Measurements from ENCODE around the gene GMIP. TPM values are rescaled to one million over a fixed set of nuclear protein-coding genes. Genes with fewer than 3 reads are reported as not detected.
A peak's percentile ranks its signal among the peaks of the same experiment; 100 is the strongest.

GMIP gene
- total RNA-seq, 1 donor from 2014 or later, result 32.4 TPM

DNA sequence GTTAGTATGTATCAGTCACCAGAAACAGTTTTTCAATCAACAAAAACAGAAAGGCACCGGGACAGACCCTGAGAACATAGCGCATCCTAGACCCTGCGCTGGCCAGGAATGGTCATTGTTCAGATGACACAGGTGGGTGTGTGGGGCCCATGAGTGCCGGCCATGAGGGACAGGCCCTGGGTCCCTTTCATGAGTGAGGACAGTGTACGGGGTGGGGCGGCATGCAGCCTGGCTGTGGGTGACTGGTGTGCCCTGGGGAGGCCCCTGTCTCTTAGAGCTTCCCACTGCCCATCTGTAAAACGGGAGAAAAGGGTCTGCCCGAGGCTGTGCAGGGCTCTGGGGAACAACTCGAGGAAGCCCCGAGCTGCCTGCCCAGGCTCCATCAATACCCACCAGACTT, 50.8 kb downstream of the GMIP start:
- no peak for TF ChIP-seq EZH2 (IDR thresholded peaks at IDR 0.05; ENCODE audit: insufficient read depth, low read length)
- TF ChIP-seq, protein P1, sequence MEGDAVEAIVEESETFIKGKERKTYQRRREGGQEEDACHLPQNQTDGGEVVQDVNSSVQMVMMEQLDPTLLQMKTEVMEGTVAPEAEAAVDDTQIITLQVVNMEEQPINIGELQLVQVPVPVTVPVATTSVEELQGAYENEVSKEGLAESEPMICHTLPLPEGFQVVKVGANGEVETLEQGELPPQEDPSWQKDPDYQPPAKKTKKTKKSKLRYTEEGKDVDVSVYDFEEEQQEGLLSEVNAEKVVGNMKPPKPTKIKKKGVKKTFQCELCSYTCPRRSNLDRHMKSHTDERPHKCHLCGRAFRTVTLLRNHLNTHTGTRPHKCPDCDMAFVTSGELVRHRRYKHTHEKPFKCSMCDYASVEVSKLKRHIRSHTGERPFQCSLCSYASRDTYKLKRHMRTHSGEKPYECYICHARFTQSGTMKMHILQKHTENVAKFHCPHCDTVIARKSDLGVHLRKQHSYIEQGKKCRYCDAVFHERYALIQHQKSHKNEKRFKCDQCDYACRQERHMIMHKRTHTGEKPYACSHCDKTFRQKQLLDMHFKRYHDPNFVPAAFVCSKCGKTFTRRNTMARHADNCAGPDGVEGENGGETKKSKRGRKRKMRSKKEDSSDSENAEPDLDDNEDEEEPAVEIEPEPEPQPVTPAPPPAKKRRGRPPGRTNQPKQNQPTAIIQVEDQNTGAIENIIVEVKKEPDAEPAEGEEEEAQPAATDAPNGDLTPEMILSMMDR (IDR thresholded peaks at IDR 0.05; ENCODE audit: insufficient read depth, low read depth, low read length), result no peak
- Histone ChIP-seq H3K36me3 (ENCODE audit: insufficient read depth, low read length) (no peaks in the 10 kb centered on the region), H3K27ac (ENCODE audit: low read depth, low read length) (no peak overlapping the region), H3K4me3 (ENCODE audit: insufficient read depth, low read depth, low read length) (no peak overlapping the region), H3K9ac (ENCODE audit: low read length) (no peak overlapping the region), H4K20me1 (ENCODE audit: insufficient read depth, low read length) (no peaks in the 10 kb centered on the region), H3K79me2 (ENCODE audit: insufficient read depth, low read length) (no peaks in the 10 kb centered on the region), H2AFZ (ENCODE audit: low read depth, low read length) (no peak overlapping the region), H3K27me3 (ENCODE audit: insufficient read depth, low read length) (no peaks in the 10 kb centered on the region), H3K4me2 (ENCODE audit: low read length) (no peak overlapping the region), H3K9me3 (ENCODE audit: insufficient read depth, low read depth, low read length) (no peaks in the 10 kb centered on the region), H3K4me1 (ENCODE audit: insufficient read depth, low read length) (peaks cover 10% of the 10 kb centered on the region)
- no peak overlapping the region for H3K27ac Mint-ChIP-seq (ENCODE audit: unreplicated experiment)
- H3K4me1 Mint-ChIP-seq (ENCODE audit: low read depth, unreplicated experiment), result peaks cover 9% of the 10 kb centered on the region
- FAIRE-seq (no peak), DNase-seq (ENCODE audit: low read depth) (no peak)
- peaks cover 2% of the 10 kb centered on the region for H3K9me3 Mint-ChIP-seq (ENCODE audit: unreplicated experiment)
- H3K27me3 Mint-ChIP-seq (ENCODE audit: low read depth, unreplicated experiment), result no peaks in the 10 kb centered on the region
- no peaks in the 10 kb centered on the region for H3K36me3 Mint-ChIP-seq (ENCODE audit: low read depth, unreplicated experiment)
- H3K4me3 Mint-ChIP-seq (ENCODE audit: unreplicated experiment), result no peak overlapping the region

DNA sequence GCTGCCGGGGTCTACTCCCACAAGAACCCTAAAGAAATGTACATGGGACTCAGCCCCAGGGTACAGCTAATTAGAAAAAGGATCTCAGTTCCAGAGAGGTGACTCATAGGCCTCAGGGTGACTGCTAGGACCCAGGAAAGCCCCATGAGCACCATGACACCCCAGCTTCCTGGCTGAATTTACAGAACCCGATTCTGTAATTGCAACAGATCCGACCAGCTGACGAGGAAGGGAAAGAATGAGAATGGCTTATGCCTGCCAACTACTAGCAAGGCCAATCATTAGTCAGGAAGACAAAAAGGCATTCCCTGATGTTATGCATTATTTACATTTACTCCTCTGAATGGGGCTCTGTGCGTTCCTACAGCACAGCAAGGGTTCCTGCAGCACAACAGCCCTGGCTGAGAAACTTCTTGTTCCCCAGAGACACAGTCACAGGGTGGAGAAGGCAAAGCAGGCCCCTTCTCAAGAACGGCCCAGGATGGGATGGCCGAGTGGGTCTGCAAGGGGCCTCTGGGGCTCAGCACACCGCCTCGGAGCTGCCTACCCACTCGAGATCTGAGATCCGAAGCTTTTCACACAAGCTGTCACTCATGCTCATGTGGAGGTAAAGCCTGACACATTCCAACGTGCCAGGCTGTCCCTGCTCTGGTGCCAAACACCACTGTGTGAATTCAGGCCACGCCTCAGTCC, 52.2 kb downstream of the GMIP start:
- no peaks in the 10 kb centered on the region for H3K79me2 ChIP-seq (ENCODE audit: insufficient read depth, low read length)
- DNase-seq (ENCODE audit: low read depth), result peak; percentile 92
- peaks cover 9% of the 10 kb centered on the region for H3K4me1 Mint-ChIP-seq (ENCODE audit: low read depth, unreplicated experiment)
- no peaks in the 10 kb centered on the region for H3K36me3 Mint-ChIP-seq (ENCODE audit: low read depth, unreplicated experiment)
- H3K4me3 ChIP-seq (ENCODE audit: insufficient read depth, low read depth, low read length), result no peak overlapping the region
- H3K9ac ChIP-seq (ENCODE audit: low read length), result peak overlapping the region; percentile 29
- H3K27ac Mint-ChIP-seq (ENCODE audit: unreplicated experiment), result peak overlapping the region; percentile 87
- H3K27me3 Mint-ChIP-seq (ENCODE audit: low read depth, unreplicated experiment), result no peaks in the 10 kb centered on the region
- H2AFZ ChIP-seq (ENCODE audit: low read depth, low read length), result peak overlapping the region; percentile 65
- peaks cover 2% of the 10 kb centered on the region for H3K9me3 Mint-ChIP-seq (ENCODE audit: unreplicated experiment)
- no peak for TF ChIP-seq EZH2 (IDR thresholded peaks at IDR 0.05; ENCODE audit: insufficient read depth, low read length)
- TF ChIP-seq, protein P1 (IDR thresholded peaks at IDR 0.05; ENCODE audit: insufficient read depth, low read depth, low read length), result no peak
- H3K27ac ChIP-seq (ENCODE audit: low read depth, low read length), result peak overlapping the region; percentile 35
- H4K20me1 ChIP-seq (ENCODE audit: insufficient read depth, low read length), result no peaks in the 10 kb centered on the region
- H3K4me3 Mint-ChIP-seq (ENCODE audit: unreplicated experiment), result no peak overlapping the region
- peak; percentile 45 for FAIRE-seq
- H3K27me3 ChIP-seq (ENCODE audit: insufficient read depth, low read length), result no peaks in the 10 kb centered on the region
- no peaks in the 10 kb centered on the region for H3K9me3 ChIP-seq (ENCODE audit: insufficient read depth, low read depth, low read length)
- H3K4me2 ChIP-seq (ENCODE audit: low read length), result peak overlapping the region; percentile 47
- H3K36me3 ChIP-seq (ENCODE audit: insufficient read depth, low read length), result no peaks in the 10 kb centered on the region
- peaks cover 10% of the 10 kb centered on the region for H3K4me1 ChIP-seq (ENCODE audit: insufficient read depth, low read length)

DNA sequence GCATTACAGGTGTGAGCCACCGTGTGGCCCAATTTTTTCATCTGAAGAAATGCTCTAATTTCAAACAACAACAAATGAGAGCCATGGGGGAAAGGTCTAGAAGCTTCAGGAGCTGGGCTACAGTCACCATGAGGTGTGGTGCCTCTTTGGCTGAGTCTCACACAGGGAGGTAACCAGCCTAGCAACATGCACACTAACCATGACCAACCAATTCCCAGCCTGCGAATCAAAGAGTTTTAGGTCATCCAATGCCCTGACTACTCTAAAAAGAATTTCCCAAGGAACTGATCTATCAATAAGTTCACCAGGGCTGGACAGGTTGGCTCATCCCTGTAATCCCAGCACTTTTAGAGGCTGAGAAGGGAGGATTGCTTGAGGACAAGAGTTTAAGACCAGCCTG, 54.9 kb downstream of the GMIP start:
- Histone ChIP-seq H4K20me1 (ENCODE audit: insufficient read depth, low read length) (no peaks in the 10 kb centered on the region), H3K4me3 (ENCODE audit: insufficient read depth, low read depth, low read length) (no peak overlapping the region), H3K9me3 (ENCODE audit: insufficient read depth, low read depth, low read length) (no peaks in the 10 kb centered on the region), H3K27ac (ENCODE audit: low read depth, low read length) (no peak overlapping the region), H3K4me2 (ENCODE audit: low read length) (no peak overlapping the region), H3K9ac (ENCODE audit: low read length) (no peak overlapping the region), H3K27me3 (ENCODE audit: insufficient read depth, low read length) (no peaks in the 10 kb centered on the region), H3K79me2 (ENCODE audit: insufficient read depth, low read length) (no peaks in the 10 kb centered on the region), H2AFZ (ENCODE audit: low read depth, low read length) (no peak overlapping the region), H3K4me1 (ENCODE audit: insufficient read depth, low read length) (peaks cover 10% of the 10 kb centered on the region), H3K36me3 (ENCODE audit: insufficient read depth, low read length) (no peaks in the 10 kb centered on the region)
- Mint-ChIP-seq H3K4me1 (ENCODE audit: low read depth, unreplicated experiment) (peaks cover 5% of the 10 kb centered on the region), H3K27ac (ENCODE audit: unreplicated experiment) (no peak overlapping the region), H3K9me3 (ENCODE audit: unreplicated experiment) (peaks cover 2% of the 10 kb centered on the region), H3K27me3 (ENCODE audit: low read depth, unreplicated experiment) (no peaks in the 10 kb centered on the region), H3K4me3 (ENCODE audit: unreplicated experiment) (no peak overlapping the region), H3K36me3 (ENCODE audit: low read depth, unreplicated experiment) (no peaks in the 10 kb centered on the region)
- no peak for FAIRE-seq
- DNase-seq (ENCODE audit: low read depth), result no peak
- TF ChIP-seq EZH2 (IDR thresholded peaks at IDR 0.05; ENCODE audit: insufficient read depth, low read length), result no peak
- TF ChIP-seq, protein P1 (IDR thresholded peaks at IDR 0.05; ENCODE audit: insufficient read depth, low read depth, low read length), result no peak

All from astrocyte (in vitro differentiated cells and primary cell).